Measurements from ENCODE around the gene OR13C4. TPM values are rescaled to one million over a fixed set of nuclear protein-coding genes. Genes with fewer than 3 reads are reported as not detected.

The OR13C4 gene
- total RNA-seq, 2 donors from 2014 or later: not detected

Other genes starting within 250 kb of the OR13C4 start
- not detected for gene OR13F1, start 22.9 kb downstream of the OR13C4 start, total RNA-seq
- gene OR13C3, start 9.6 kb upstream of the OR13C4 start, total RNA-seq: not detected
- not detected for gene OR13C8, start 42.0 kb upstream of the OR13C4 start, total RNA-seq
- gene OR13C5, start 72.2 kb upstream of the OR13C4 start, total RNA-seq: not detected
- not detected for gene OR13C2, start 78.4 kb upstream of the OR13C4 start, total RNA-seq
- gene OR13C9, start 91.0 kb upstream of the OR13C4 start, total RNA-seq: not detected
- gene OR13D1, start 167.3 kb upstream of the OR13C4 start, total RNA-seq: not detected
- 10 to 100 TPM; 40.6 to 52.5 TPM for gene NIPSNAP3A, start 220.5 kb upstream of the OR13C4 start, total RNA-seq
- 1 to 10 TPM in 1 of 2 donors, under 1 TPM in 1; 0.85 to 1.3 TPM for gene NIPSNAP3B, start 236.9 kb upstream of the OR13C4 start, total RNA-seq

Measured in left colon (tissue), 2 donors.